DND-41 (cell line): ENCODE measurements around the gene RAD21L1.

Source experiments
- ATAC-seq: fragments of 200-7000 bp; cut with Tn5 transposase; 3 replicates; pipeline ENCODE4 v1.9.1; 2021; ENCODE audit warnings: low read depth; ENCODE audit not compliant: insufficient read depth
- DNase-seq: peaks from one replicate; pipeline ENCODE4 v3.0.0-alpha.2; 2020
- H2AFZ ChIP-seq: 2 replicates; pipeline ENCODE4 v1.6.0; 2012; ENCODE audit warnings: low read depth, low read length
- H3K27ac ChIP-seq: 2 replicates; pipeline ENCODE4 v1.5.1; 2012; ENCODE audit warnings: low read length, inconsistent platforms
- H3K27me3 ChIP-seq: fragments of 200-600 bp; sonication (generic); 2 replicates; pipeline ENCODE4 v1.6.0; 2012; ENCODE audit warnings: low read length, mild to moderate bottlenecking, inconsistent platforms; ENCODE audit not compliant: insufficient read depth, poor library complexity
- H3K36me3 ChIP-seq: 2 replicates; pipeline ENCODE4 v1.5.1; 2012; ENCODE audit warnings: low read length, inconsistent platforms; ENCODE audit not compliant: insufficient read depth
- H3K4me1 ChIP-seq: 2 replicates; pipeline ENCODE4 v1.5.1; 2012; ENCODE audit warnings: mild to moderate bottlenecking, low read length; ENCODE audit not compliant: insufficient read depth
- H3K4me2 ChIP-seq: 2 replicates; pipeline ENCODE4 v1.6.0; 2012; ENCODE audit warnings: mild to moderate bottlenecking, moderate library complexity, low read length, inconsistent platforms; ENCODE audit not compliant: insufficient read depth
- H3K4me3 ChIP-seq, 2 experiments: fragments of 200-600 bp in 1 of 2; shearing (Covaris generic) in 1 of 2; 2 replicates each; pipeline ENCODE4 v1.5.1; 2012 to 2016; ENCODE audit warnings: inconsistent platforms in 2 of 2, low read length in 2 of 2, mild to moderate bottlenecking in 2 of 2, low read depth in 1 of 2, moderate library complexity in 1 of 2
- H3K79me2 ChIP-seq: 2 replicates; pipeline ENCODE4 v1.6.0; 2012; ENCODE audit warnings: low read length, inconsistent platforms; ENCODE audit not compliant: insufficient read depth
- H3K9ac ChIP-seq: 2 replicates; pipeline ENCODE4 v1.6.0; 2012; ENCODE audit warnings: low read depth, mild to moderate bottlenecking, inconsistent platforms, low read length, moderate library complexity
- H3K9me3 ChIP-seq: 2 replicates; pipeline ENCODE4 v1.5.1; 2012; ENCODE audit warnings: low read length, moderate library complexity, mild to moderate bottlenecking, inconsistent platforms; ENCODE audit not compliant: insufficient read depth, severe bottlenecking
- H4K20me1 ChIP-seq: 2 replicates; pipeline ENCODE4 v1.6.0; 2012; ENCODE audit warnings: low read length; ENCODE audit not compliant: insufficient read depth
- CTCF ChIP-seq: IDR thresholded peaks from 2 replicates; pipeline ENCODE4 v1.5.1; 2012; ENCODE audit warnings: borderline replicate concordance, low read length, moderate library complexity, mild to moderate bottlenecking; ENCODE audit not compliant: poor library complexity, severe bottlenecking; ENCODE audit errors: extremely low read depth
- EZH2 ChIP-seq: IDR thresholded peaks from 3 replicates; pipeline ENCODE4 v1.6.1; 2012; ENCODE audit warnings: borderline replicate concordance, low read depth, mild to moderate bottlenecking, moderate library complexity, low read length, inconsistent platforms; ENCODE audit not compliant: severe bottlenecking

The RAD21L1 gene

DNA sequence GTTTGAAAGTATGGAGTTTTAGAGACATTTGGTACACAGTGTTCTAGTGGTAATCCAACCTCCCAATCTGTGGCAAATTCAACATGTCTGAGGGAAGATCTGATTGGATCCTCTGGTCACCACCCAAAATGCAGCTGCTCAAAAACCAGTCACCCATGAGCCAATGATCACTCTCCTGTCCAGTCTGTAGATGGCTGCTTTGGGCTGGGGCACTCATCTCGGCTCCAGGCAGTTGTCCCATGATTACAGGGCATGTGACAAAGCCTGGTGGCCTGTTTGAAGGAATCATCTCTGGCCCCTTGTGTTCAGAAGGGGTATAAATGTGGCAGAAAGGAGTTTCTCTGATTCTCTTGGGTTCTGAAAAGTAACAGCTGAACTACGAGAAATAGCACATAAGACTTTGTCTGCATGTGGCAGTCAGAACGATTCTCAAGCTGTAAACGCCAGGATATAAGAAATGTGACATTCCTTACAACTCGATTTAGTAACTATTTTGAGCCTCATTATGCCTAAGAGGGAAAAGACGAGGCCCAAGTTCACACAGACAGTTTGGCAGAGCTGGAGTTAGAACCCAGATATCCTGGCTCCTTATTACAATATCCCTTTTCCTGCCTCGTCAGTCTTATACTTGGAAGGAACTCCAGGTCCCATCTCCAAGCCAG, 26.5 kb upstream of the RAD21L1 start:
- H4K20me1 ChIP-seq, result 0 out of 2 replicates have a peak, but pooled peaks cover 4% of the 10 kb centered on the region
- peaks cover 2% of the 10 kb centered on the region for H3K9me3 ChIP-seq
- no peaks in the 10 kb centered on the region for H3K27me3 ChIP-seq
- ATAC-seq (no peak), DNase-seq (no peak)
- H3K4me2 ChIP-seq, result no peak overlapping the region
- no peaks in the 10 kb centered on the region for H3K36me3 ChIP-seq
- H3K27ac ChIP-seq, result no peak overlapping the region
- no peak for TF ChIP-seq CTCF
- no peak for TF ChIP-seq EZH2
- no peaks in the 10 kb centered on the region for H3K4me1 ChIP-seq
- no peak overlapping the region for H3K9ac ChIP-seq
- no peak overlapping the region for H2AFZ ChIP-seq
- no peaks in the 10 kb centered on the region for H3K79me2 ChIP-seq
- H3K4me3 ChIP-seq, result no peak overlapping the region

DNA sequence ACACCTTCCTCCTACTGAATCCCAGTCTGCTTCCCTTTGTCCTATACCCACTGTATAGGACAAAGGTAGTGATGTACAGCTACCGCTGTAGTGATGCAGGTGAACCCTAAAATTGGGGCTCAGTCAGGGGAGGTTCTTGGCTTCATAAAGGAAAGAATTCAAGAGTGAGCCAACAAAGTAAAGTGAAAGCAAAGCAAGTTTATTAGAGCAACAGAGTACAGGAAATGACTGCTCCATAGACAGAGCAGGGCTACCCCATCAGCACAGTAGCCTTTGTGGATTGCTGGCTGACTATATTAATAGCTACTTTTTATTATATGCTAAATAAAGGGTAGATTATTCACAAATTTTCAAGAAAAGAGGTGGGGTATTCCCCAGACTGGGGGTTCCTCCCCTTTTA, 25.9 kb upstream of the RAD21L1 start:
- Histone ChIP-seq H3K9me3 (peaks cover 2% of the 10 kb centered on the region), H3K27ac (no peak overlapping the region), H3K36me3 (no peaks in the 10 kb centered on the region), H3K4me2 (no peak overlapping the region), H3K27me3 (no peaks in the 10 kb centered on the region), H3K4me3 (no peak overlapping the region), H3K9ac (no peak overlapping the region), H4K20me1 (0 out of 2 replicates have a peak, but pooled peaks cover 4% of the 10 kb centered on the region), H3K4me1 (no peaks in the 10 kb centered on the region), H3K79me2 (no peaks in the 10 kb centered on the region), H2AFZ (no peak overlapping the region)
- DNase-seq (no peak), ATAC-seq (0 out of 3 replicates have a peak, but pooled peaks have one; percentile 40)
- no peak for TF ChIP-seq EZH2
- no peak for TF ChIP-seq CTCF

- Histone ChIP-seq H3K9me3 (no peaks in the 10 kb centered on the region), H3K27me3 (no peaks in the 10 kb centered on the region), H4K20me1 (no peaks in the 10 kb centered on the region), H3K79me2 (no peaks in the 10 kb centered on the region), H3K4me2 (no peak within 1 kb of the TSS), H3K4me1 (no peaks in the 10 kb centered on the region), H3K9ac (no peak within 1 kb of the TSS), H2AFZ (no peak within 1 kb of the TSS), H3K27ac (no peak within 1 kb of the TSS), H3K36me3 (no peaks in the 10 kb centered on the region), H3K4me3 (no peak within 1 kb of the TSS)
- no peak for TF ChIP-seq CTCF
- no peak for TF ChIP-seq EZH2
- DNase-seq (no peak), ATAC-seq (no peak)
Measured at GRCh38 chr20:1202762-1203504, 22.9 kb upstream of the RAD21L1 start, which contains the start of gene C20orf202. Gene C20orf202, plus strand, starts transcription at chr20:1203454. Its CDS starts 132 bp downstream, at chr20:1203586.
